K562 (cell line): Measurements from ENCODE around the gene YAE1.

Experiments used
- ATF2 ChIP-seq: sonication (generic); formaldehyde crosslinking; IDR thresholded peaks from 2 replicates; pipeline ENCODE4 v1.8.1; 2022; ENCODE audit warnings: missing genetic modification reagents
- BHLHE40 ChIP-seq: IDR thresholded peaks from 2 replicates; pipeline ENCODE4 v1.6.1; 2011; ENCODE audit warnings: low read length, improper control_type of control experiment
- CTCF ChIP-seq, 3 experiments: IDR thresholded peaks in 2 of 3; conservative IDR thresholded peaks in 1 of 3; 2 replicates each; pipeline ENCODE4 v1.5.1; 2011 to 2012; ENCODE audit warnings: low read length in 3 of 3, mild to moderate bottlenecking in 3 of 3, control low read depth in 2 of 3, improper control_type of control experiment in 1 of 3, inconsistent platforms in 1 of 3, low read depth in 1 of 3, mixed read lengths in 1 of 3, moderate library complexity in 1 of 3; ENCODE audit not compliant: insufficient read depth in 2 of 3
- EZH2 ChIP-seq: IDR thresholded peaks from 2 replicates; pipeline ENCODE4 v1.6.1; 2012; ENCODE audit warnings: low read depth, mild to moderate bottlenecking, inconsistent platforms, low read length, borderline replicate concordance
- KDM4B ChIP-seq, 2 experiments: fragments of 450-650 bp in 1 of 2; sonication (generic) in 1 of 2; IDR thresholded peaks; 2 replicates each; pipeline ENCODE4 v1.6.1; 2016 to 2017; ENCODE audit warnings: borderline replicate concordance in 2 of 2, antibody characterized with exemption in 1 of 2, low read depth in 1 of 2, mild to moderate bottlenecking in 1 of 2
- SP1 ChIP-seq: sonication (generic); formaldehyde crosslinking; IDR thresholded peaks from 2 replicates; pipeline ENCODE4 v1.8.1; 2022; ENCODE audit warnings: mild to moderate bottlenecking, missing genetic modification reagents

GRCh38 chr7:39594988-39595620 is 28.9 kb downstream of the YAE1 start:
- TF ChIP-seq ATF2 (CRISPR knock-in tag) (no peak), CTCF (IDR thresholded peaks at IDR 0.05 in 2 of 3, conservative IDR thresholded peaks at IDR 0.05 in 1 of 3; ENCODE audit: insufficient read depth in 2 of 3, low read depth in 1 of 3, low read length in 3 of 3) (no peak), KDM4B (IDR thresholded peaks at IDR 0.05; ENCODE audit: borderline replicate concordance in 2 of 2, low read depth in 1 of 2) (no peak), BHLHE40 (no peak), SP1 (CRISPR knock-in tag) (no peak), EZH2 (no peak)
